Esophagus squamous epithelium (tissue), 5 donors: ENCODE data around the gene TAF4B. TPM values are rescaled to one million over a fixed set of nuclear protein-coding genes. Genes with fewer than 3 reads are reported as not detected.
A peak's percentile ranks its signal among the peaks of the same experiment; 100 is the strongest.

Experiments used
- DNase-seq: peaks from one replicate; lab custom pipeline; 2025; lab: John Stamatoyannopoulos, UW
- H3K27ac ChIP-seq, 4 donors: fragments of 200-600 bp; sonication (generic); one replicate each; pipeline ENCODE4 v1.5.1; 2016 to 2019; ENCODE audit warnings: mild to moderate bottlenecking in 1 of 4
- H3K27me3 ChIP-seq, 4 donors: fragments of 200-600 bp; sonication (generic); 1 replicate in 3 of 4; 2 replicates in 1 of 4; pipeline versions ENCODE4 v1.5.1 to v1.6.0; 2017 to 2021; ENCODE audit warnings: antibody characterized with exemption in 1 of 4
- H3K36me3 ChIP-seq, 3 donors: fragments of 200-600 bp; sonication (generic); one replicate each; pipeline ENCODE4 v1.5.1; 2016 to 2019
- H3K4me1 ChIP-seq, 3 donors: fragments of 200-600 bp; sonication (generic); one replicate each; pipeline ENCODE4 v1.5.1; 2017 to 2019
- H3K4me3 ChIP-seq, 4 donors: fragments of 200-600 bp; sonication (generic); 1 replicate in 3 of 4; 2 replicates in 1 of 4; pipeline ENCODE4 v1.5.1; 2016 to 2019; ENCODE audit warnings: mild to moderate bottlenecking in 2 of 4, moderate library complexity in 1 of 4
- H3K9me3 ChIP-seq, 3 donors: fragments of 200-600 bp; sonication (generic); one replicate each; pipeline ENCODE4 v1.5.1; 2016 to 2019
- POLR2A ChIP-seq, 4 donors: fragments of 450-650 bp; IDR thresholded peaks; one replicate each; pipeline ENCODE4 v1.6.1; 2017; ENCODE audit warnings: antibody characterized with exemption in 4 of 4, mild to moderate bottlenecking in 4 of 4, moderate library complexity in 3 of 4
- WGBS, 2 donors: methylation state at CpG; one replicate each; pipeline ENCODE4 v1.1.5; 2018; 5-methylcytosine and 5-hydroxymethylcytosine counted together
- intact Hi-C: fragments of 100-400 bp; cut with DNase I; formaldehyde crosslinking; loops from one replicate; pipeline ENCODE4 v1.15.0; 2022
- total RNA-seq, 4 donors: library from RNA; depleted of rRNA; stranded (reverse); fragments of >200 nt; gene quantifications; one replicate each; pipeline ENCODE4 v1.1.0, GENCODE V29; 2016
- TF ChIP-seq, protein P1 (sequence below), 6 experiments: fragments of 450-650 bp in 4 of 6; fragments of 200-600 bp in 2 of 6; sonication (generic) in 2 of 6; IDR thresholded peaks; one replicate each; pipeline ENCODE4 v1.5.1; 2016 to 2019; ENCODE audit warnings: antibody characterized with exemption in 6 of 6, mild to moderate bottlenecking in 4 of 6, moderate library complexity in 4 of 6
- donor health status: DM: yes; HTN: yes; CAD: no.

TAF4B gene, protein sequence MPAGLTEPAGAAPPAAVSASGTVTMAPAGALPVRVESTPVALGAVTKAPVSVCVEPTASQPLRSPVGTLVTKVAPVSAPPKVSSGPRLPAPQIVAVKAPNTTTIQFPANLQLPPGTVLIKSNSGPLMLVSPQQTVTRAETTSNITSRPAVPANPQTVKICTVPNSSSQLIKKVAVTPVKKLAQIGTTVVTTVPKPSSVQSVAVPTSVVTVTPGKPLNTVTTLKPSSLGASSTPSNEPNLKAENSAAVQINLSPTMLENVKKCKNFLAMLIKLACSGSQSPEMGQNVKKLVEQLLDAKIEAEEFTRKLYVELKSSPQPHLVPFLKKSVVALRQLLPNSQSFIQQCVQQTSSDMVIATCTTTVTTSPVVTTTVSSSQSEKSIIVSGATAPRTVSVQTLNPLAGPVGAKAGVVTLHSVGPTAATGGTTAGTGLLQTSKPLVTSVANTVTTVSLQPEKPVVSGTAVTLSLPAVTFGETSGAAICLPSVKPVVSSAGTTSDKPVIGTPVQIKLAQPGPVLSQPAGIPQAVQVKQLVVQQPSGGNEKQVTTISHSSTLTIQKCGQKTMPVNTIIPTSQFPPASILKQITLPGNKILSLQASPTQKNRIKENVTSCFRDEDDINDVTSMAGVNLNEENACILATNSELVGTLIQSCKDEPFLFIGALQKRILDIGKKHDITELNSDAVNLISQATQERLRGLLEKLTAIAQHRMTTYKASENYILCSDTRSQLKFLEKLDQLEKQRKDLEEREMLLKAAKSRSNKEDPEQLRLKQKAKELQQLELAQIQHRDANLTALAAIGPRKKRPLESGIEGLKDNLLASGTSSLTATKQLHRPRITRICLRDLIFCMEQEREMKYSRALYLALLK
- total RNA-seq, result 10 to 100 TPM in 1 of 4 donors, 1 to 10 TPM in 3; 5.9 to 20.2 (median 7.0) TPM

DNA sequence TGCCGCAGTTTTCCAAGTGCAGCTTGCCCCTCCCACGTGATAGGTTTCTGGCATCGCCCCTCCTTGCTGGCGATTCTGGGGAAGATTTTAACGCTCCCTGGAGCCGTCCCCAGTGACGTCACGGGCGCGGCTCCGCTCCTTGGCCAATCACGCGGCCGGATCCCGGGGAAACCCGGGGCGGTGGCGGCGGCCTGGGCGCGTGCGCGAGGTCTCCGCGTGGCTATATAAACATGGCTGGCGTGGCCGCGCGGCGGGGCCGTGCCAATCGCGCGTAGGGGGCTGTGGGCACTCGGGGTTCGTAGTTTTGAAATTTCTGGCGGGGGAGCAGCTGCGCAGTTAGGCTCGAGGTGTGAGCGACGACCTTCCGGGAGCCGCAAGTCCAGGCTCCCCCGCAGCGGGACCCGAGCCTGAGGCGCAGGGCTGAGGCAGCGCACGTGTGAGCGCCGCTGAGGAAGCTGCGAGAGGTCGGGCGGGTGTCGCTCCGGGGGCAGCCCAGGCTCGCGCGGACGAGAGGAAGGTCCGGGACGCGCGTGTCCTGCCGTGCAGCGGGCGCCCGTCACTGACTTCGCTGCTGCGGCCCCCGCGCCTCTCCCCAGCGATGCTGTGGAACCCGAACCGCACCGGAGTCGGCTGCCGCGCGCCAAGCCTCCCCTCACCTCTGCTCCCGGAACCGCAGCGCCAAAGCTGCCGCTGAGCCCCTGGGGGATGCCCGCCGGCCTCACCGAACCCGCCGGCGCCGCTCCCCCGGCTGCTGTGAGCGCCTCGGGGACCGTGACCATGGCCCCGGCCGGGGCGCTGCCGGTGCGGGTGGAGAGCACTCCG lies at the start of gene TAF4B:
Gene TAF4B, plus strand, starts transcription at position 217 of the 822 bp plus-strand sequence. Its CDS starts 489 bp downstream, at position 706.
- WGBS, 2 donors, result 0 to 1% methylated on average over 4 to 15 of the region's 101 CpGs
- peak; percentile 50 for DNase-seq
- peak in 3 of 4 donors; percentile 12 to 83 (median 44) for TF ChIP-seq POLR2A (IDR thresholded peaks at IDR 0.05)
- TF ChIP-seq, protein P1, sequence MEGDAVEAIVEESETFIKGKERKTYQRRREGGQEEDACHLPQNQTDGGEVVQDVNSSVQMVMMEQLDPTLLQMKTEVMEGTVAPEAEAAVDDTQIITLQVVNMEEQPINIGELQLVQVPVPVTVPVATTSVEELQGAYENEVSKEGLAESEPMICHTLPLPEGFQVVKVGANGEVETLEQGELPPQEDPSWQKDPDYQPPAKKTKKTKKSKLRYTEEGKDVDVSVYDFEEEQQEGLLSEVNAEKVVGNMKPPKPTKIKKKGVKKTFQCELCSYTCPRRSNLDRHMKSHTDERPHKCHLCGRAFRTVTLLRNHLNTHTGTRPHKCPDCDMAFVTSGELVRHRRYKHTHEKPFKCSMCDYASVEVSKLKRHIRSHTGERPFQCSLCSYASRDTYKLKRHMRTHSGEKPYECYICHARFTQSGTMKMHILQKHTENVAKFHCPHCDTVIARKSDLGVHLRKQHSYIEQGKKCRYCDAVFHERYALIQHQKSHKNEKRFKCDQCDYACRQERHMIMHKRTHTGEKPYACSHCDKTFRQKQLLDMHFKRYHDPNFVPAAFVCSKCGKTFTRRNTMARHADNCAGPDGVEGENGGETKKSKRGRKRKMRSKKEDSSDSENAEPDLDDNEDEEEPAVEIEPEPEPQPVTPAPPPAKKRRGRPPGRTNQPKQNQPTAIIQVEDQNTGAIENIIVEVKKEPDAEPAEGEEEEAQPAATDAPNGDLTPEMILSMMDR (IDR thresholded peaks at IDR 0.05), result peak in 1 of 6 experiments; percentile 9
- Histone ChIP-seq H3K36me3 (no peaks in the 10 kb centered on the region), H3K4me3 (peak within 1 kb of the TSS; percentile 72 to 90 (median 89)), H3K4me1 (peaks cover 3 to 42% (median 12%) of the 10 kb centered on the region in 3 donors), H3K27ac (peak within 1 kb of the TSS; percentile 84 to 89 (median 88)), H3K9me3 (no peaks in the 10 kb centered on the region), H3K27me3 (peaks cover 0 to 4% (median 0%) of the 10 kb centered on the region in 4 donors)
- intact Hi-C loops, result no loop called here

DNA sequence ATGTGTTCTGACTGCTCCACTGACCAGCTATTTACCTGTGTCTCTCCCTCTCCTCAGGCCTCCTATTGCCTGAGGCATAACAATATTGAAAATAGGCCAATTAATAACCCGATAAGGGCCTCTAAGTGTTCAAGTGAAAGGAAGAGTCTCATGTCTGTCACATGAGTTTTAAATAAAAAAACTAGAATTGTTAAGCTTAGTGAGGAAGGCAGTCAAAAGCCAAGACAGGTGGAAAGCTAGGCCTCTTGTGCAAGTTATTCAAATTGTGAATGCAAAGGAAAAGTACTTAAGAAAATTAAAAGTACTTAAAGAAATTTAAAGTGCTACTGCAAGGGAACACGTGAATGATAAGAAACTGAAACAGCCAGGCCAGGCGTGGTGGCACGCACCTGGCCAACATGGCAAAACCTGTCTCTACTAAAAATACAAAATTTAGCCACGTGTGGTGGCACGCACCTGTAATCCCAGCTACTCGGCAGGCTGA lies 44.9 kb upstream of the TAF4B start:
- 35 to 48% methylated on average over 7 of the region's 7 CpGs for WGBS, 2 donors
- H3K4me1 ChIP-seq, result no peaks in the 10 kb centered on the region
- no peaks in the 10 kb centered on the region for H3K9me3 ChIP-seq
- no peaks in the 10 kb centered on the region for H3K36me3 ChIP-seq
- DNase-seq, result no peak
- H3K4me3 ChIP-seq, result no peak overlapping the region
- no peaks in the 10 kb centered on the region for H3K27me3 ChIP-seq
- no peak overlapping the region for H3K27ac ChIP-seq
- TF ChIP-seq POLR2A (IDR thresholded peaks at IDR 0.05), result no peak
- TF ChIP-seq, protein P1 (IDR thresholded peaks at IDR 0.05), result no peak
- intact Hi-C loops, result no loop called here

DNA sequence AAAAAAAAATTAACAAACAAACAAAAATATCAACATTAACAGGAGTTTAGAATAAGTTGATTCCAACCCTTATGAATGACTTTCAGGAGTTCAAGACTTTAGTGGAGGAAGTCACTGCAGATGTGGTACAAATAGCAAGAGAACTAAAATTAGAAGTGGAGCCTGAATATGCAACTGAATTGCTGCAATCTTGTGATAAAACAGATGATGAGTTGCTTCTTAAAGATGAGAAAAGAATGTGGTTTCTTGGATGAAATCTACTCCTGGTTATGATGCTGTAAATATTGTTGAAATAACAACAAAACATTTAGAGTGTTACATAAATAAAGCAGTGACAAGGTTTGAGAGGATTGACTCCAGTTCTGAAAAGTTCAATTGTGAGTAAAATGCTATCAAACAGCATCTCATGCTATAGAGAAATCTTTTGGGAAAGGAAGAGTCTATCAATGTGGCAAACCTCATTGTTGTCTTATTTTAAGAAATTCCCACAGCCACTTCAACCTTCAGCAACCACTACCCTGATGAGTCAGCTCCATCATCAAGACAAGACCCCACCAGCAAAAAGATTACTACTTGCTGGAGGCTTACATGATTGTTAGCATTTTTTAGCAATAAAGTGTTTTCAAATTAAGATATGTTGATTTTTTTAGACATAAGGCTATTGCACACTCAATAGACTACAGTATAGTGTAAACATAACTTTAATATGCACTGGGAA lies 42.7 kb upstream of the TAF4B start:
- no peak for TF ChIP-seq POLR2A (IDR thresholded peaks at IDR 0.05)
- TF ChIP-seq, protein P1 (IDR thresholded peaks at IDR 0.05), result no peak
- Histone ChIP-seq H3K27me3 (no peaks in the 10 kb centered on the region), H3K4me3 (no peak overlapping the region), H3K4me1 (no peaks in the 10 kb centered on the region), H3K9me3 (no peaks in the 10 kb centered on the region), H3K27ac (no peak overlapping the region), H3K36me3 (no peaks in the 10 kb centered on the region)
- intact Hi-C loops, result no loop called here
- DNase-seq, result no peak

DNA sequence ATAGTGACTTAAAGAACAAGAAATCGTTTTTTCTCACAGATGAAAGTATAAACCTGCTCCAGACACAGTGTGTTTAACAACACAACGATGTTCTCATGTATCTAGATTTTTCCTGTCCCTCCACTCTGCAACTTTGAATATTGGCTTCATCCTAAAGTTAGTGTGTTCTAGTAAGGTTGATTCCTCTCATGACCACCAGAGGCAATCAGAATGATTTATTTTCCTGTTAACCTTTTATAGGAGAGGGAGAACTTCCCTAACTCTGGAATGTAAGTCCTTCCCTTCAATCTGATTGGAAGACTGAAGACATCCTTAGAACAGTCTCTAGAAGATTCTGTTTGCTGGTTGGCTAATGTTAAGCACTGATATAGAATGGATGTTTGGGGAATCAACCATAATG lies 41.0 kb upstream of the TAF4B start:
- WGBS, 2 donors, result 59 to 63% methylated on average over 2 of the region's 2 CpGs
- Histone ChIP-seq H3K9me3 (no peaks in the 10 kb centered on the region), H3K36me3 (no peaks in the 10 kb centered on the region), H3K4me1 (no peaks in the 10 kb centered on the region), H3K27me3 (no peaks in the 10 kb centered on the region), H3K4me3 (no peak overlapping the region), H3K27ac (no peak overlapping the region)
- TF ChIP-seq POLR2A (IDR thresholded peaks at IDR 0.05), result no peak
- TF ChIP-seq, protein P1 (IDR thresholded peaks at IDR 0.05), result peak in 1 of 6 experiments; percentile 18
- no peak for DNase-seq
- intact Hi-C loops, result no loop called here
